B cell (primary cell): Measurements from ENCODE around the gene LRCH3. TPM values are rescaled to one million over a fixed set of nuclear protein-coding genes. Genes with fewer than 3 reads are reported as not detected.

Experiments
- ATAC-seq: fragments of 200-7000 bp; cut with Tn5 transposase; one replicate; pipeline ENCODE4 v1.10.0; 2021; ENCODE audit warnings: low read depth, mild to moderate bottlenecking, moderate number of reproducible peaks, moderate library complexity
- CTCF ChIA-PET: fragments of 350-600 bp; sonication (Branson Sonifier 250); formaldehyde crosslinking; loops from one replicate; lab custom pipeline; 2021; ENCODE audit warnings: antibody characterized with exemption, inconsistent platforms; lab: Charles Lee
- POLR2A ChIA-PET: fragments of 350-600 bp; sonication (Branson Sonifier 250); formaldehyde crosslinking; loops from one replicate; lab custom pipeline; 2021; ENCODE audit warnings: antibody characterized with exemption; lab: Charles Lee
- DNase-seq: peaks from one replicate; pipeline ENCODE4 v3.0.0; 2013
- H2AFZ ChIP-seq: 2 replicates; pipeline ENCODE4 v1.6.1; 2012; ENCODE audit warnings: mild to moderate bottlenecking, low read depth, low read length; ENCODE audit not compliant: insufficient read depth, poor library complexity, severe bottlenecking
- H3K27ac ChIP-seq, 2 donors: 1 replicate in 1 of 2; 2 replicates in 1 of 2; pipeline ENCODE4 v1.5.1; 2012 to 2013; ENCODE audit warnings: low read length in 2 of 2, mild to moderate bottlenecking in 2 of 2, moderate library complexity in 1 of 2
- H3K27me3 ChIP-seq, 4 experiments: fragments of 200-600 bp in 1 of 4; sonication (generic) in 1 of 4; replicated peaks in 1 of 4; 1 replicate in 2 of 4; 2 replicates in 2 of 4; pipeline versions ENCODE4 v1.6.1 to v1.7.0; 2013 to 2016; ENCODE audit warnings: low read length in 3 of 4, mild to moderate bottlenecking in 2 of 4, mixed read lengths in 1 of 4, moderate library complexity in 1 of 4; ENCODE audit not compliant: insufficient read depth in 4 of 4, control insufficient read depth in 3 of 4; ENCODE audit errors: control extremely low read depth in 1 of 4
- H3K36me3 ChIP-seq, 2 experiments: replicated peaks in 1 of 2; 1 replicate in 1 of 2; 2 replicates in 1 of 2; pipeline versions ENCODE4 v1.6.1 to v1.7.1; 2013; ENCODE audit warnings: low read length in 1 of 2; ENCODE audit not compliant: insufficient read depth in 2 of 2, control insufficient read depth in 1 of 2; ENCODE audit errors: control extremely low read depth in 1 of 2, extremely low read depth in 1 of 2
- H3K4me1 ChIP-seq, 2 donors: fragments of 200-600 bp in 1 of 2; sonication (generic) in 1 of 2; 1 replicate in 1 of 2; 2 replicates in 1 of 2; pipeline versions ENCODE4 v1.5.1 to v1.6.1; 2013 to 2017; ENCODE audit warnings: low read length in 2 of 2; ENCODE audit not compliant: control insufficient read depth in 2 of 2, insufficient read depth in 2 of 2
- H3K4me2 ChIP-seq: replicated peaks from 2 replicates; pipeline ENCODE3; 2012; ENCODE audit warnings: mild to moderate bottlenecking, low read depth, low read length; ENCODE audit not compliant: poor library complexity, severe bottlenecking
- H3K4me3 ChIP-seq, 5 experiments: fragments of 200-600 bp in 1 of 5; sonication (generic) in 1 of 5; 1 replicate in 3 of 5; 2 replicates in 2 of 5; pipeline versions ENCODE4 v1.5.1 to v1.7.0; 2011 to 2016; ENCODE audit warnings: low read length in 4 of 5, mild to moderate bottlenecking in 4 of 5, low read depth in 2 of 5, control low read depth in 1 of 5, moderate library complexity in 1 of 5; ENCODE audit not compliant: insufficient read depth in 1 of 5; ENCODE audit errors: control extremely low read depth in 1 of 5, extremely low read depth in 1 of 5
- H3K79me2 ChIP-seq: fragments of 200-600 bp; sonication (generic); one replicate; pipeline ENCODE4 v1.6.0; 2016; ENCODE audit warnings: low read length; ENCODE audit not compliant: control insufficient read depth, insufficient read depth
- H3K9ac ChIP-seq: fragments of 200-600 bp; sonication (generic); 2 replicates; pipeline ENCODE4 v1.6.1; 2017; ENCODE audit warnings: mild to moderate bottlenecking, low read length, moderate library complexity
- H3K9me3 ChIP-seq, 3 donors: one replicate each; pipeline versions ENCODE4 v1.6.1 to v1.7.1; 2013; ENCODE audit warnings: low read length in 2 of 3; ENCODE audit not compliant: control insufficient read depth in 2 of 3, insufficient read depth in 1 of 3; ENCODE audit errors: control extremely low read depth in 1 of 3
- H4K20me1 ChIP-seq: 2 replicates; pipeline ENCODE4 v1.6.0; 2012; ENCODE audit warnings: mild to moderate bottlenecking, low read length; ENCODE audit not compliant: insufficient read depth, control insufficient read depth, poor library complexity, severe bottlenecking
- H3K27ac Mint-ChIP-seq: one replicate; pipeline ENCODE4 v1.8.0; 2021; ENCODE audit warnings: mixed read lengths
- H3K27me3 Mint-ChIP-seq: one replicate; pipeline ENCODE4 v1.8.0; 2021; ENCODE audit warnings: mixed read lengths
- H3K4me1 Mint-ChIP-seq: one replicate; pipeline ENCODE4 v1.8.0; 2021; ENCODE audit warnings: mixed read lengths
- H3K4me3 Mint-ChIP-seq: one replicate; pipeline ENCODE4 v1.8.0; 2021; ENCODE audit warnings: mixed read lengths
- H3K9me3 Mint-ChIP-seq: one replicate; pipeline ENCODE4 v1.8.0; 2022; ENCODE audit warnings: mixed read lengths; ENCODE audit not compliant: insufficient read depth
- EZH2 ChIP-seq: IDR thresholded peaks from 2 replicates; pipeline ENCODE4 v1.6.1; 2012; ENCODE audit warnings: borderline replicate concordance, low read depth, mild to moderate bottlenecking, moderate library complexity, low read length; ENCODE audit not compliant: insufficient read depth, poor library complexity, severe bottlenecking
- WGBS: methylation state at CpG from one replicate; pipeline ENCODE4 v1.1.5; 2013; ENCODE audit warnings: missing lambda C conversion rate; ENCODE audit not compliant: insufficient coverage; 5-methylcytosine and 5-hydroxymethylcytosine counted together
- intact Hi-C: fragments of 100-400 bp; cut with micrococcal nuclease; formaldehyde crosslinking; loops from one replicate; pipeline ENCODE4 v1.10.0; 2022
- polyA plus RNA-seq: library from polyadenylated mRNA; depleted of rRNA; stranded (reverse); fragments of >200 nt; gene quantifications from 2 replicates; pipeline ENCODE4 v1.2.3, GENCODE V29; 2012
- total RNA-seq, 2 donors: library from RNA; stranded (reverse); fragments of 120-200 nt in 1 of 2; gene quantifications; 1 replicate in 1 of 2; 2 replicates in 1 of 2; pipeline versions ENCODE4 v1.2.3 to v1.2.4, GENCODE V29; 2013 to 2022
- TF ChIP-seq, protein P1 (sequence below): fragments of 200-600 bp; IDR thresholded peaks from one replicate; pipeline ENCODE4 v1.8.0; 2022; ENCODE audit warnings: antibody characterized with exemption, mild to moderate bottlenecking

Gene LRCH3
- total and polyA plus RNA-seq, 2 donors (not counting 1 experiment from before 2014, with no cell fraction given): 30.1 to 136 TPM

DNA sequence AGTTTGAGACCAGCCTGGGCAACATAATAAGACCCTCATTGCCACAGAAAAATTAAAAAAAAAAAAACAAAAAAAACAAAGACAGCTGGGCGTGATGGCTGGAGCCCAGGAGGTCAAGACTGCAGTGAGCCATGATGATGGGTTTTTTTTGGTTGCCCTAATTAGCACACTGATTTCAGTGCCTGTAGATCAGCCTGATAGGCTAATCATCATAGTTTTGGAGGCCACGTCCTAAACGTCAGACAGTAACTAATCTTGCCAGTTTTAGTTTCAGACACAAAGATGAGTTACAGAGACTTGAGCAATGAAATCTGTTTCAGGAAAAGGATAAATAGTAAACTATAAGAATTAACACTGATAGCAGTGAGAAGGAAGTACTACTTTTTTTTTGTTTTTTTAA is 55.4 kb downstream of the LRCH3 start:
- no peak overlapping the region for H3K9ac ChIP-seq
- DNase-seq (no peak), ATAC-seq (no peak)
- peaks cover 9% of the 10 kb centered on the region for H3K79me2 ChIP-seq
- H4K20me1 ChIP-seq: no peaks in the 10 kb centered on the region
- no peak overlapping the region for H3K27ac Mint-ChIP-seq
- no peaks in the 10 kb centered on the region for H3K27me3 Mint-ChIP-seq
- peaks cover 5 to 49% of the 10 kb centered on the region in 2 experiments for H3K36me3 ChIP-seq
- H3K9me3 ChIP-seq: no peaks in the 10 kb centered on the region
- 78% methylated on average over 1 of the region's 3 CpGs for WGBS
- H3K4me1 Mint-ChIP-seq: peaks cover 18% of the 10 kb centered on the region
- H3K4me2 ChIP-seq: no peak overlapping the region
- intact Hi-C loops: loop anchor here (5.0 kb wide), 1 partner anchor 54 kb away; the partner anchor contains the start of gene LRCH3
- TF ChIP-seq EZH2: no peak
- TF ChIP-seq, protein P1, sequence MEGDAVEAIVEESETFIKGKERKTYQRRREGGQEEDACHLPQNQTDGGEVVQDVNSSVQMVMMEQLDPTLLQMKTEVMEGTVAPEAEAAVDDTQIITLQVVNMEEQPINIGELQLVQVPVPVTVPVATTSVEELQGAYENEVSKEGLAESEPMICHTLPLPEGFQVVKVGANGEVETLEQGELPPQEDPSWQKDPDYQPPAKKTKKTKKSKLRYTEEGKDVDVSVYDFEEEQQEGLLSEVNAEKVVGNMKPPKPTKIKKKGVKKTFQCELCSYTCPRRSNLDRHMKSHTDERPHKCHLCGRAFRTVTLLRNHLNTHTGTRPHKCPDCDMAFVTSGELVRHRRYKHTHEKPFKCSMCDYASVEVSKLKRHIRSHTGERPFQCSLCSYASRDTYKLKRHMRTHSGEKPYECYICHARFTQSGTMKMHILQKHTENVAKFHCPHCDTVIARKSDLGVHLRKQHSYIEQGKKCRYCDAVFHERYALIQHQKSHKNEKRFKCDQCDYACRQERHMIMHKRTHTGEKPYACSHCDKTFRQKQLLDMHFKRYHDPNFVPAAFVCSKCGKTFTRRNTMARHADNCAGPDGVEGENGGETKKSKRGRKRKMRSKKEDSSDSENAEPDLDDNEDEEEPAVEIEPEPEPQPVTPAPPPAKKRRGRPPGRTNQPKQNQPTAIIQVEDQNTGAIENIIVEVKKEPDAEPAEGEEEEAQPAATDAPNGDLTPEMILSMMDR: no peak
- peaks cover 9 to 11% of the 10 kb centered on the region in 2 donors for H3K4me1 ChIP-seq
- CTCF ChIA-PET: no interaction called here
- no peak overlapping the region for H3K4me3 Mint-ChIP-seq
- H3K27ac ChIP-seq: peak overlapping the region in 1 of 2 donors; percentile 85
- no peak overlapping the region for H2AFZ ChIP-seq
- no peak overlapping the region for H3K4me3 ChIP-seq
- H3K9me3 Mint-ChIP-seq: no peaks in the 10 kb centered on the region
- no peaks in the 10 kb centered on the region for H3K27me3 ChIP-seq
- POLR2A ChIA-PET: no interaction called here

DNA sequence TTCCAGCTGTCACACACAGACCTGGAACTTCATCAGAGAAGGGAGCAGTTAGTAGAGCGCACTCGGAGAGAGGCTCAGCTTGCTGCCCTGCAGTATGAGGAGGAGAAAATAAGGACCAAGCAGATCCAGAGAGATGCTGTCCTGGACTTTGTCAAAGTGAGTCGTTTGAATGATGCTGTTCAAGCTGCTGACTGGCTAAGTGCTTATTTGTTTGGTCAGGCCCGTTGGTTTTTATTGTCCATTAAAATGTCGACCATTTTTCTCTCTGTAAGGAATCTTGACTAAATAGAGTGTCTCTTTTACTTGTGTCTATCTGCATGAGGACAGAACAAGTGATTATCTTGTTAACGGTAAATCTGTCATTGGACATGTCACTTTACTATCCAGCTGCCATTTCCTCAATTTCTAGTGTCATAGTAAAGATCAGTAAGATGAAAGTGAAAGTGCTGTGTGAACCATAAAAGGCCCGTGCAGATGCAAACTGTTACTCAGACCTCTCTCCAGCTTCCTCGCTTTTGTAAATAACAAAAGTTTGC is 56.9 kb downstream of the LRCH3 start:
- Mint-ChIP-seq H3K4me1 (peaks cover 18% of the 10 kb centered on the region), H3K4me3 (peak overlapping the region; percentile 79), H3K9me3 (no peaks in the 10 kb centered on the region), H3K27ac (peak overlapping the region; percentile 91), H3K27me3 (no peaks in the 10 kb centered on the region)
- H3K4me1 ChIP-seq: peaks cover 9 to 11% of the 10 kb centered on the region in 2 donors
- ChIA-PET CTCF (interaction anchor here (1.1 to 1.6 kb wide), 4 partner anchors 9 to 249 kb away, joined by 4 to 7 read pairs (median 4); no protein-coding TSS in a partner anchor), POLR2A (interaction anchor here (0.6 to 1.0 kb wide), 2 partner anchors 162 to 249 kb away, joined by 3 read pairs; no protein-coding TSS in a partner anchor)
- peak; percentile 73 for DNase-seq
- no peaks in the 10 kb centered on the region for H3K27me3 ChIP-seq
- peaks cover 9% of the 10 kb centered on the region for H3K79me2 ChIP-seq
- H3K4me3 ChIP-seq: peak overlapping the region in 4 of 5 experiments; percentile 10 to 42 (median 30)
- peak overlapping the region; percentile 82 for H2AFZ ChIP-seq
- no peak for TF ChIP-seq EZH2
- TF ChIP-seq, protein P1: no peak
- H3K27ac ChIP-seq: peak overlapping the region; percentile 71 to 85
- H3K9ac ChIP-seq: peak overlapping the region; percentile 54
- H3K4me2 ChIP-seq: peak overlapping the region; percentile 69
- H3K9me3 ChIP-seq: no peaks in the 10 kb centered on the region
- intact Hi-C loops: loop anchor here (1.0 to 5.0 kb wide), 2 partner anchors 56 to 249 kb away; partner anchors contain the start of gene LRCH3
- H3K36me3 ChIP-seq: peaks cover 8 to 47% of the 10 kb centered on the region in 2 experiments
- WGBS: 33% methylated on average over 6 of the region's 8 CpGs
- peak; percentile 95 for ATAC-seq
- H4K20me1 ChIP-seq: no peaks in the 10 kb centered on the region
